ENCODE results near the gene MFSD6.
A peak's percentile ranks its signal among the peaks of the same experiment; 100 is the strongest.
"Not testable (repeated sequence)": the region's sequence is repeated elsewhere in the genome, so short reads cannot be mapped to it uniquely, and the experiment has no call there.

The MFSD6 gene

DNA sequence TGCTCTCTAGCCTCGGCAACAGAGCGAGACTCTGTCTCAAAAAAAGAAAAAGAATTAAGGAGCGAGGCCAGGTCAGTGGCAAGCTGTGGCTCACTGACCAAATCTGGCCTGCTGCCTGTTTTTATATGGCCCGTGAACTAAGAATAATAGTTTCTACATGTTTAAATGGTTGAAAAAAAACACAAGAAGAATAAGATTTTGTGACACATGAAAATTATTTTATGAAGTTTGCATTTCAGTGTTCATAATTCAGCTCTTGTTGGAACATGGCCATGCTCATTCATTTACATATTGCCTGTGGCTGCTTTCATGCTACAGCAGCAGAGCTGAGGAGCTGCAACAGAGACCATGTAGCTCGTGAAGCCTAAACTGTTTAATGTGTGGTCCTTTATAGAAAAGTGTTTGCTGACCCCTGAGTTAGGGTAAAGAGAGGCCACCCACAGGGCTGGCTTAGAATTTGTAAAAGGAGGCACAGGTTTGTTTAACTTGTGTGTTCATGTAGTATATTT lies 59.5 kb downstream of the MFSD6 start:
- no peak for DNase-seq

DNA sequence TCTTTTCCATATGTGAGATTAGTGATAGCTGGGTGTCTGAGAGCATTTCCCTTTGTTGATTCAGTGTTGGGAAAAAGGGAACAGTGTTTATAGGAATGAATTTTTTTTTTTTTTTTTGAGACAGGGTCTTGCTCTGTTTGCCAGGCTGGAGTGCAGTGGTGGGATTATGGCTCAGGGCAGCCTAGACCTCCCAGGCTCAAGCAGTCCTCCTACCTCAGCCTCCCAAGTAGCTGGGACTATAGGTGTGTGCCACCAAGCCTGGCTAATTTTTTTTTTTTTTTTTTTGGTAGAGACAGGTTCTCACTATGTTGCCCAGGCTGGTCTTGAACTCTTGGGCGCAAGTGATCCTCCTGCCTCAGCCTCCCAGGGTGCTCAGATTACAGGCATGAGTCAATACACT lies 60.2 kb downstream of the MFSD6 start:
- not testable (repeated sequence) for DNase-seq

DNA sequence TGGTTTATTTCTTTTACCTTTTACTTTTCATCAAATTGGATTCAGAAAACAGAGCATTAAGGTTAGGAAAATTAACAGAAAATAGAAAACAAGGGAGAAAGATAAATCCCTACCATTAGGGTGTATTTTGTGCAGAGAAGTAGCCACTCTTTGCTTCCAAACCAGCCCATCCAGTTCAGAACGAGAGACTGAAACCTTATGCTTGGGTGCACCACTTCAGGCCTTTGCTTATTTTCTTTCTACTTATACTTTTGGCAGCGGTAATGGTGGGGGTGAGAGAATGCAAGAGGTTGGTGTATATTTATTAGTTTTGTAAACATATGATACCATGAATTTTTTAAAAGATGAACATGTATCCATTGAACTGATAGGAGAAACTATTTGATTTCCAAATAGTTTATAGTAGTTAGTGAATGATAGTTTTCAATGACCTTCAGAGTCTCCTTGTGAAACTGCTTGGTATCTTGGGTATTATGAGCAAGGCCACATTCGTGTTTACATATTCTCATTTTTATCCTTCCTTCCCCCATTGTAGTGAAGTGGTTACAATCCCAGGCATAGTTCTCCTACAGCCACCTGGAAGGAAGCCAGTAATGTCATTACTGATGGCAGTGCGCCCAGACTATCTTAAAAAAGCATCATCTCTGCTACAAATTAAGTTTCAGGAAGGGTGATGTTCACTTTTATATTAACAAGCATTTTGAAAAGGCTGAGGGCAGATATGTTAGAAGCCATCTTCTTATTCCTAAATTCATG lies 60.8 kb downstream of the MFSD6 start:
- no peak for DNase-seq

DNA sequence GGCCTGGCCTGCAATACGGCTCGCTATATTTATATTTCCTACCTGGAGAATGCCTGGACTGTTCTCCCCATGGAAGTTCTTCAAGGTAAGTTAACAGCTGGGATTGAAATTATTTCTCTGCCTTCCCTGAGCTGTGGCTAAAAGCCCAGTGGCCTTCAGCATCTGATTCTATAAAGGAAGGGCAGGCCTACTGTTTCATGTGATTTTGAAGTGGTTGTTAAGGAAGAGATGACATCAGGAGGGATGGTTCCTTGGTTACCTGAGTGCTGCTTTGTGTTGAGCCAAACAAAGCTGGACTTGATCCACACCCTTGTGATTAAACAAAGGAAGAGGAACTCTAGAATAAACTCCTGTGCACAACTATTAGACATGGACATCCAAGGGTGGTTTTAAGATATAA lies 61.6 kb downstream of the MFSD6 start:
- peak; percentile 15 for DNase-seq

GRCh38 chr2:190470256-190470826 lies 62.2 kb downstream of the MFSD6 start:
- no peak for DNase-seq

GRCh38 chr2:190477661-190478454 lies 69.7 kb downstream of the MFSD6 start:
- DNase-seq: no peak

DNA sequence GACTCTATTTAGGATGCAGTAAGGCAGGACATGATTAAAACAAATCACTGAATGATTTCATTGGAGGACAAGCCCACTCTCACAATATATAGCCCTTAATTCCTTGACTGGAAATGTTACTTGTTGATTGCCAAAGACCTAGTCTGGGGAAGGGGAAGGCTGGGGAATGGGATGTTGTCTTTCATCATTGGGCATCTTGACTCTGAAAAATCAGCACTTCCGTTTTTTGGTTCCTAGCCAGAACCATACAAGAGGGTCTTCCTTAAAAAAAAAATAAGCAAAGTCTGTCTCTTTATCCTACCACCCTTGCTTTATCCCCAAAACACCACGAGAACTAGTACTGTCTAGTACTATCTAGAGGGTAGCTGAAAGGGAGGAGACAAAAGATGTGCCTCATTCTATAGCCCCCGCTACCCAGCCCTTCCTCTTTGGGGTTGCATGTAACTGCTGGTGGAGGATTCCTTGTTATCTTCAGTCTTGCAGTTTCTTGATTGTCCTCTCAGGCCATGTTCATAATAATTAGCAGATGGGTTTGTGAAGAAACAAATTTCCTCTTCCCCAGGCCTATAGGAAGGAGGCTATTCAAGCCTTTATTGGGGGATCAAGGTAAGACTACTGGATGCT lies 70.5 kb downstream of the MFSD6 start:
- DNase-seq: no peak

- no peak for DNase-seq
Measured at GRCh38 chr2:190481339-190481738, 73.2 kb downstream of the MFSD6 start.

DNA sequence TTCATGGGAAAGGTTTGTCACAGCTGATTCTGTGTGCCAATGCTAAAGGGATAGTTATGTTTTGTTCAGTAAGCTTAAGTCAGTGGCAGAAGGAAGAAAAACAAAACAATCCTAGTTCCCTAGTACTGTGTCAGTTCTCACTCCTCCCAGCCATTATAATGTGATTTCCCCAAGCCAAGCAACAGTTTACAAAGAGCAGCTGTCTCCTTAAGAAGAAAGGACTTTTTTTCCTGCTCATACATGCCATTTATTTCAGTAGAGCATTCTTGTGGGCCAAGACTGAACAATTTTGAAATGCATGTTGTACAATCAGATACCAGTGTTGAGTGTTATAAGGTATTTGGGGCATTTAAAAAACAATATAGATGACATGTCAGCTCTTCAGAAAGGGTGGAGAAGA lies 74.3 kb downstream of the MFSD6 start:
- no peak for DNase-seq

- DNase-seq: no peak
Measured at GRCh38 chr2:190486037-190486623, 78.0 kb downstream of the MFSD6 start.

DNA sequence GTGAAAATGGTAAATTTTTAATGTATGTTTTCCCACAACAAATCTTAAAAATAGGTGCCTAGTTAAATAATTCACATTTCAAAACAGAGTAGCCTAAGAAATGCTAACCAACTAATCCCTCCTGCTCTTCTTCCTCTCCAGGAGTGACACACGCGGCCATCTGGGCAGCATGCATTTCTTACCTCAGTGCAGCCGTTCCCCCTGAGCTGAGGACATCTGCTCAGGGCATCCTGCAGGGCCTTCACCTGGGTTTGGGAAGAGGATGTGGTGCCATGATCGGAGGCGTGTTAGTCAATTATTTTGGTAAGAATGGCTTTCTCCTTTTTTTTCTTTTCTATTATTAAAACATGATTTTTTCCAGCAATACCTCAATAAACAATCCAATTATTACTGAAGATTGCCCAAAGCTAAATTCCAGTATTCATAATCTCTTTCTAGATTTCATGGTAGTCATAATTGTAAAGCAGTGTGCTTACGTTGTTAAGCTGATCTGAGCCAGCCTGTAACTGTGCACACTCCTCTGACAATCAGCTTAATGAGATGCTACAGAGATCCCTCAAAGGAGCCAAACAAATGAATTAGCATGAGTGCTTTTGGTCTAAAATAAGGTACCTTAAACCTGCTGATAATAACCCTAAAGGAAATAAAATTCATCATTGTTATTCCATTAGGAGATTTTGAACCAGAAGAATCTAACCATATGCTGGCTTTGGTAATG lies 80.5 kb downstream of the MFSD6 start:
- DNase-seq: no peak

DNA sequence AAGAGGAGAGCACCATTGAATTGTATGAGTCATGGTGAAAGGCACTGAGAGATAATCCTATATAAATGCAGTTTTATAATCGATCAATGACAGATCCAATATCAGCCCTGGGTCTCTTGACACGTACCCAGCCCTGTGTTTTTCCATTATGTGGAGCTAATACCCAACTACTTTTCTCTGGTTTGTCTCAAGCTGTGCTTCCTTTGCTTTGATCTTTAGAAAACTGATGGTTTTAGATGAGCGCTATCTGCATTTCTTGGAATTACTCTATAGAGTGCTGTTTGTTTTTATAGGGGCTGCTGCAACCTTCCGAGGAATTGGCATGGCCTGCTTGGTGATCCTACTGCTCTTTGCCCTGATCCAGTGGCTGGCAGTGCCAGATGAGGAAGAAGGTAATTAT lies 81.3 kb downstream of the MFSD6 start:
- no peak for DNase-seq

GRCh38 chr2:190490502-190490901 lies 82.3 kb downstream of the MFSD6 start:
- DNase-seq: no peak

DNA sequence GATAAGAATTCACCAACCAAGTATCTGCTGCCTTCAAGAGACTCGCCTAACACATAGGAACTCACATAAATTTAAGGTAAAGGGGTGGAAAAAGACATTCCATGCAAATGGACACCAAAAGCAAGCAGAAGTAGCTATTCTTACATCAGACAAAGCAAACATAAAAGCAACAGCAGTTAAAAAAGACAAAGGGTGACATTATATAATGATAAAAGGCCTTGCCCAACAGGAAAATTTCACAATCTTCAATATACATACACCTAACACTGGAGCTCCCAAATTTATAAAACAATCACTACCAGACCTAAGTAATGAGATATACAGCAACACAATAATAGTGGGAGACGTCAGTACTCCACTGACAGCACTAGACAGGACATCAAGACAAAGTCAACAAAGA lies 84.9 kb downstream of the MFSD6 start:
- no peak for DNase-seq

DNA sequence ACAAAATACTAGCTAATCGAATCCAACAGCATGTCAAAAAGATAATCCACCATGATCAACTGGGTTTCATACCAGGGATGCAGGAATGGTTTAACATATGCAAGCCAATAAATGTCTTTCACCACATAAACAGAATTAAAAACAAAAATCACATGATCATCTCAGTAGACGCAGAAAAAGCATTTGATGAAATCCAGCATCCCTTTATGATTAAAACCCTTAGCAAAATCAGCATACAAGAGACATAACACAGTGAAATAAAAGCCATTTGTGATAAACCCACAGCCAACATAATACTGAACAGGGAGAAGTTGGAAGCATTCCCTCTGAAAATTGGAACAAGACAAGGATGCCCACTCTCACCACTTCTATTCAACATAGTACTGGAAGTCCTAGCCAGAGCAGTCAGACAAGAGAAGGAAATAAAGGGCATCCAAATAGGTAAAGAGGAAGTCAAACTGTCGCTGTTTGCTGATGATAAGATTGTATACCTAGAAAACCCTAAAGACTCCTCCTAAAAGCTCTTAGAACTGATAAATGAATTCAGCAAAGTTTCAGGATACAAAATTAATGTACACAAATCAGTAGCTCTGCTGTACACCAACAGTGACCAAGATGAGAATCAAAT lies 86.6 kb downstream of the MFSD6 start:
- DNase-seq: not testable (repeated sequence)

DNA sequence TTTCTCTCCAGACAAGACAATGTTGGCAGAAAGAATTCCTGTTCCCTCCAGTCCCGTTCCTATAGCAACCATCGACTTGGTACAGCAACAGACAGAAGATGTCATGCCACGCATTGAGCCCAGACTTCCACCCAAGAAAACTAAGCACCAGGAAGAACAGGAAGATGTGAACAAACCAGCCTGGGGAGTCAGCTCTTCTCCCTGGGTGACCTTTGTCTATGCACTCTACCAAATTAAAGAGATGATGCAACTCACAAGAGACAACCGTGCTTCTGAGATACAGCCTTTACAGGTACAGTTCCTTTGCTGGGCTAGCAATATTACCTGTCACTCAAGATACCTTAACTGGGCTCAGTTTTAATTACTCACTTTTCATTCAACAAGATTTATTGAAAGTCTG lies 89.3 kb downstream of the MFSD6 start:
- no peak for DNase-seq

DNA sequence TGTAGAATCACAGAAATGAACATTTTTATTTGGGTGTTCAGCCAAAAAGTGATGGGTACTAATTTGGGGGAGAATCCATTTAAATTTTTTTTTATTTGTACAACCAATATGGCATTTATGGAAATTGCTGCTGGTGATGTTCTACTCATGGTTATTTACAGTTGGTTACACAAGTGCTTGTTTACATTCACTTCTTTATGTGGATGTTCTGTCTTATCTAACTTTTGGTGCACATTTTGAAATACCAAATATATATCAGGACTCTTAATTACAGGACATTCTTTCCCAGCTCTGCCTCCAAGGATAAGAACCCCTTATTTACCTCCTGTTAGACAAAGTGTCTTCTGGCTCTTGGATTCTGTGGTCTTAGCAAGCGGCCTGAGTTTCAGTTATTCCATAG lies 91.1 kb downstream of the MFSD6 start:
- no peak for DNase-seq

GRCh38 chr2:190500054-190500502 lies 91.9 kb downstream of the MFSD6 start:
- no peak for DNase-seq

GRCh38 chr2:190501231-190501630 lies 93.1 kb downstream of the MFSD6 start:
- DNase-seq: no peak

DNA sequence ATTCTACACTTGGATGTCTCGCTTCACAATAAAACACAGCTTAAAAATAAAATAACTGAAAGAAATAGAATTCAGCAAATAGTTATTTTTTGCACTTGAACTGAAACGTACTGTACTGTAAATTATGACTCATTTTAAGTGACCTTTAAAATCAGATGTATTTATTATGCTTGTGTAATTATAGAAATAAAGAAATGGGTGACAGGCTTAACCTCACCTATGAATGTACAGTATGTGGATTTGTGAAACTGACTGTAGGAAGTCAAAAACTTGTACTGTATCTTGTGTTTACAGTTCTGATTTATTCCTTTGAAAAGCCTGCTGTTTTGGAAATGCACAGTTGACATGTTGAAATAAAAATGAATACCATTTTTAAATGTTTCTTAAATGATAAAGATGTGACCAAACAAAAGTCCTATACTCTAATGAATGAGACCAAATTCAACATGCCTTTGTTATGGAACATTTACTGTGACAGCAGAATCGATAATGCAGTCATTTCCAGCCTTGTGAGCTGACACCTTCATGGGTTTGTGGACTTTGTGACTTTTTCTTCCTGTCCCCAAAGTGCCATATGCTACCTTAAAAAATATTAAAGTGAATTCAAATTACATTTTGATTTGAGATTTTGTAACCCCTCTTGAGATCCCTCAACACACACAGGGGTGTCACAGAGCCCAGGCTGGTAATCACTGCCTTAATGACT lies 93.7 kb downstream of the MFSD6 start:
- DNase-seq: no peak

DNA sequence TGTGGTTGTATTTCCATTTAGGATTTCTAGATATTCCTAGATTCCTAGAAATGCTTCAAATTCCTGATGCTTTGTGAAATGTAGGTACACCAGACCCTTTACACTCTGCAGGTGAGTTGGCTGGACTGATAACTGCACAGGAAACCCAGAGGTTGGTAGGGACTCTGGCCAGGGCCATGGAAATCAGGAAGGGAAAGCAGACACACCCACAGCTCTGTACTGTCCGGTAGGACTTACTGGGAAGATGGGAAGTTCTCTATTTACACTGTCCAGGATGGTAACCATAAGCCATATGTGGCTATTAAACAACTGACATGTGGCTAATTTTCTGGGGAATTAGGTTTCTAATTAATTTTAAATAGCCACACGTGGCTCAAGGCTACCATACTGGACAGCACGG lies 94.9 kb downstream of the MFSD6 start:
- no peak for DNase-seq

Measured in CD4-positive, alpha-beta T cell treated with Interleukin-10 for 1 hour (primary cell).